Osteoblast (primary cell): Measurements from ENCODE around the gene ZIC5. TPM values are rescaled to one million over a fixed set of nuclear protein-coding genes. Genes with fewer than 3 reads are reported as not detected.

Experiments used
- DNase-seq: peaks from one replicate; pipeline ENCODE4 v3.0.0; 2011; ENCODE audit warnings: low spot score, mixed read lengths; ENCODE audit not compliant: insufficient read length; ENCODE audit errors: missing footprints
- H2AFZ ChIP-seq: 2 replicates; pipeline ENCODE4 v1.6.0; 2011; ENCODE audit warnings: mild to moderate bottlenecking, low read length
- H3K27ac ChIP-seq: 2 replicates; pipeline ENCODE4 v1.5.1; 2011; ENCODE audit warnings: mild to moderate bottlenecking, low read depth, low read length, moderate library complexity
- H3K27me3 ChIP-seq: 2 replicates; pipeline ENCODE4 v1.6.0; 2012; ENCODE audit warnings: mild to moderate bottlenecking, control low read depth, inconsistent platforms, low read length, moderate library complexity; ENCODE audit not compliant: insufficient read depth
- H3K36me3 ChIP-seq: 2 replicates; pipeline ENCODE4 v1.5.1; 2011; ENCODE audit warnings: mild to moderate bottlenecking, low read length, control low read depth, moderate library complexity; ENCODE audit not compliant: insufficient read depth
- H3K4me1 ChIP-seq: 2 replicates; pipeline ENCODE4 v1.5.1; 2011; ENCODE audit warnings: mild to moderate bottlenecking, low read length, control low read depth, moderate library complexity; ENCODE audit not compliant: insufficient read depth
- H3K4me2 ChIP-seq: 2 replicates; pipeline ENCODE4 v1.6.0; 2011; ENCODE audit warnings: mild to moderate bottlenecking, low read length; ENCODE audit not compliant: insufficient read depth
- H3K4me3 ChIP-seq: fragments of 200-600 bp; sonication (generic); 3 replicates; pipeline ENCODE4 v1.5.1; 2012; ENCODE audit warnings: mild to moderate bottlenecking, low read length, inconsistent platforms; ENCODE audit not compliant: insufficient read depth
- H3K79me2 ChIP-seq: 2 replicates; pipeline ENCODE4 v1.6.0; 2012; ENCODE audit warnings: mild to moderate bottlenecking, low read length, control low read depth, inconsistent platforms; ENCODE audit not compliant: insufficient read depth
- H3K9me3 ChIP-seq: 2 replicates; pipeline ENCODE4 v1.5.1; 2011; ENCODE audit warnings: low read depth, low read length, control low read depth
- H4K20me1 ChIP-seq: 2 replicates; pipeline ENCODE4 v1.6.0; 2012; ENCODE audit warnings: mild to moderate bottlenecking, low read length, control low read depth; ENCODE audit not compliant: insufficient read depth
- CTCF ChIP-seq: IDR thresholded peaks from 2 replicates; pipeline ENCODE4 v1.5.1; 2011; ENCODE audit warnings: mild to moderate bottlenecking, low read depth, low read length, moderate library complexity; ENCODE audit errors: extremely low read depth
- total RNA-seq: library from RNA; depleted of rRNA; stranded (reverse); fragments of >200 nt; gene quantifications from 2 replicates; pipeline ENCODE4 v1.2.3, GENCODE V29; 2012

The ZIC5 gene
- total RNA-seq, 1 donor, result not detected

- no peak overlapping the region for H3K4me2 ChIP-seq
- peaks cover 2% of the 10 kb centered on the region for H3K9me3 ChIP-seq
- H3K4me3 ChIP-seq, result no peak overlapping the region
- no peak overlapping the region for H3K27ac ChIP-seq
- no peaks in the 10 kb centered on the region for H3K4me1 ChIP-seq
- H3K27me3 ChIP-seq, result peaks cover 100% of the 10 kb centered on the region
- peak; percentile 63 for DNase-seq
- no peaks in the 10 kb centered on the region for H3K36me3 ChIP-seq
- H4K20me1 ChIP-seq, result peaks cover 4% of the 10 kb centered on the region
- H3K79me2 ChIP-seq, result no peaks in the 10 kb centered on the region
- TF ChIP-seq CTCF, result no peak
- H2AFZ ChIP-seq, result no peak overlapping the region
These were observed 20.5 kb upstream of the ZIC5 start for GRCh38 chr13:99991828-99992775.

GRCh38 chr13:99991013-99991827 lies 19.7 kb upstream of the ZIC5 start:
- Histone ChIP-seq H3K4me1 (no peaks in the 10 kb centered on the region), H3K9me3 (peaks cover 2% of the 10 kb centered on the region), H3K36me3 (no peaks in the 10 kb centered on the region), H3K27ac (no peak overlapping the region), H4K20me1 (peaks cover 4% of the 10 kb centered on the region), H2AFZ (no peak overlapping the region), H3K4me3 (no peak overlapping the region), H3K27me3 (peaks cover 100% of the 10 kb centered on the region), H3K4me2 (no peak overlapping the region), H3K79me2 (no peaks in the 10 kb centered on the region)
- peak; percentile 31 for DNase-seq
- no peak for TF ChIP-seq CTCF

- Histone ChIP-seq H2AFZ (no peak overlapping the region), H3K79me2 (no peaks in the 10 kb centered on the region), H3K27ac (no peak overlapping the region), H3K4me1 (no peaks in the 10 kb centered on the region), H4K20me1 (peaks cover under 1% of the 10 kb centered on the region), H3K27me3 (peaks cover 99% of the 10 kb centered on the region), H3K36me3 (no peaks in the 10 kb centered on the region), H3K9me3 (peaks cover under 1% of the 10 kb centered on the region), H3K4me3 (no peak overlapping the region), H3K4me2 (no peak overlapping the region)
- TF ChIP-seq CTCF, result no peak
- peak; percentile 63 for DNase-seq
These were observed 18.8 kb upstream of the ZIC5 start for GRCh38 chr13:99990126-99990977.
